Measurements from ENCODE around the gene MAN1A1.

MAN1A1 gene

DNA sequence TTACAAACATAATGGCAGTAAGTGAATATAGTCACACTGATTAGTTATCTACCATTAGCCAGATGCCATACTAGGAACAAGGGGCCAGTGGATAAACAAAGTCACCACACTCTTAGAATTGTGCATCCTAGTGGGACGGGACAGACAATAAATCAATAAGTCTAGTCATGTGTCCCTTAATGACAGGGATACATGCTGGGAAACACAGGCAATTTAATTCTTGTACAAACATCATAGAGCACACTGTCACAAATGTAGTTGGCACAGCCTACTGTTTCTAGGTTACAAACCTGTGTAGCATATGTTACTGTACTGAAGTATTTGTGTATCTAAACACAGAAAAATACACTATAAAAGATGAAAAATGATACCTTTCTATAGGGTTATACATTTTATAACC, 148.1 kb downstream of the MAN1A1 start:
- TF ChIP-seq YY1 (IDR thresholded peaks at IDR 0.05; ENCODE audit: low read depth) (no peak), TEAD4 (IDR thresholded peaks at IDR 0.05) (no peak), RAD21 (IDR thresholded peaks at IDR 0.05; ENCODE audit: low read depth) (no peak), MAX (IDR thresholded peaks at IDR 0.05) (no peak), EGR1 (IDR thresholded peaks at IDR 0.05) (no peak), TAF1 (IDR thresholded peaks at IDR 0.05; ENCODE audit: low read depth) (no peak), FOXM1 (IDR thresholded peaks at IDR 0.05; ENCODE audit: borderline replicate concordance, low read depth) (no peak), TCF12 (IDR thresholded peaks at IDR 0.05; ENCODE audit: low read depth) (no peak), NFIC (IDR thresholded peaks at IDR 0.05) (no peak), CEBPB (IDR thresholded peaks at IDR 0.05) (no peak)
- TF ChIP-seq, protein P1, sequence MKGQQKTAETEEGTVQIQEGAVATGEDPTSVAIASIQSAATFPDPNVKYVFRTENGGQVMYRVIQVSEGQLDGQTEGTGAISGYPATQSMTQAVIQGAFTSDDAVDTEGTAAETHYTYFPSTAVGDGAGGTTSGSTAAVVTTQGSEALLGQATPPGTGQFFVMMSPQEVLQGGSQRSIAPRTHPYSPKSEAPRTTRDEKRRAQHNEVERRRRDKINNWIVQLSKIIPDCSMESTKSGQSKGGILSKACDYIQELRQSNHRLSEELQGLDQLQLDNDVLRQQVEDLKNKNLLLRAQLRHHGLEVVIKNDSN (IDR thresholded peaks at IDR 0.05): no peak

- TF ChIP-seq TEAD4 (IDR thresholded peaks at IDR 0.05) (no peak), TAF1 (IDR thresholded peaks at IDR 0.05; ENCODE audit: low read depth) (no peak), YY1 (IDR thresholded peaks at IDR 0.05; ENCODE audit: low read depth) (no peak), CEBPB (IDR thresholded peaks at IDR 0.05) (no peak), TCF12 (IDR thresholded peaks at IDR 0.05; ENCODE audit: low read depth) (no peak), EGR1 (IDR thresholded peaks at IDR 0.05) (no peak), FOXM1 (IDR thresholded peaks at IDR 0.05; ENCODE audit: borderline replicate concordance, low read depth) (no peak), MAX (IDR thresholded peaks at IDR 0.05) (no peak), EP300 (IDR thresholded peaks at IDR 0.05; ENCODE audit: borderline replicate concordance) (no peak), NFIC (IDR thresholded peaks at IDR 0.05) (no peak), ZBTB7A (IDR thresholded peaks at IDR 0.05; ENCODE audit: low read depth) (no peak)
- TF ChIP-seq, protein P1 (IDR thresholded peaks at IDR 0.05): no peak
- TF ChIP-seq, protein P2, sequence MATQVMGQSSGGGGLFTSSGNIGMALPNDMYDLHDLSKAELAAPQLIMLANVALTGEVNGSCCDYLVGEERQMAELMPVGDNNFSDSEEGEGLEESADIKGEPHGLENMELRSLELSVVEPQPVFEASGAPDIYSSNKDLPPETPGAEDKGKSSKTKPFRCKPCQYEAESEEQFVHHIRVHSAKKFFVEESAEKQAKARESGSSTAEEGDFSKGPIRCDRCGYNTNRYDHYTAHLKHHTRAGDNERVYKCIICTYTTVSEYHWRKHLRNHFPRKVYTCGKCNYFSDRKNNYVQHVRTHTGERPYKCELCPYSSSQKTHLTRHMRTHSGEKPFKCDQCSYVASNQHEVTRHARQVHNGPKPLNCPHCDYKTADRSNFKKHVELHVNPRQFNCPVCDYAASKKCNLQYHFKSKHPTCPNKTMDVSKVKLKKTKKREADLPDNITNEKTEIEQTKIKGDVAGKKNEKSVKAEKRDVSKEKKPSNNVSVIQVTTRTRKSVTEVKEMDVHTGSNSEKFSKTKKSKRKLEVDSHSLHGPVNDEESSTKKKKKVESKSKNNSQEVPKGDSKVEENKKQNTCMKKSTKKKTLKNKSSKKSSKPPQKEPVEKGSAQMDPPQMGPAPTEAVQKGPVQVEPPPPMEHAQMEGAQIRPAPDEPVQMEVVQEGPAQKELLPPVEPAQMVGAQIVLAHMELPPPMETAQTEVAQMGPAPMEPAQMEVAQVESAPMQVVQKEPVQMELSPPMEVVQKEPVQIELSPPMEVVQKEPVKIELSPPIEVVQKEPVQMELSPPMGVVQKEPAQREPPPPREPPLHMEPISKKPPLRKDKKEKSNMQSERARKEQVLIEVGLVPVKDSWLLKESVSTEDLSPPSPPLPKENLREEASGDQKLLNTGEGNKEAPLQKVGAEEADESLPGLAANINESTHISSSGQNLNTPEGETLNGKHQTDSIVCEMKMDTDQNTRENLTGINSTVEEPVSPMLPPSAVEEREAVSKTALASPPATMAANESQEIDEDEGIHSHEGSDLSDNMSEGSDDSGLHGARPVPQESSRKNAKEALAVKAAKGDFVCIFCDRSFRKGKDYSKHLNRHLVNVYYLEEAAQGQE (IDR thresholded peaks at IDR 0.05; ENCODE audit: low read depth): no peak
Measured at GRCh38 chr6:119200512-119201175, 148.9 kb downstream of the MAN1A1 start.

GRCh38 chr6:119197271-119197670, 152.3 kb downstream of the MAN1A1 start:
- TF ChIP-seq RAD21 (IDR thresholded peaks at IDR 0.05; ENCODE audit: low read depth): no peak
- no peak for TF ChIP-seq EP300 (IDR thresholded peaks at IDR 0.05; ENCODE audit: borderline replicate concordance)
- TF ChIP-seq, protein P1 (IDR thresholded peaks at IDR 0.05): no peak
- no peak for TF ChIP-seq CEBPB (IDR thresholded peaks at IDR 0.05)
- no peak for TF ChIP-seq FOXM1 (IDR thresholded peaks at IDR 0.05; ENCODE audit: borderline replicate concordance, low read depth)
- no peak for TF ChIP-seq EGR1 (IDR thresholded peaks at IDR 0.05)
- TF ChIP-seq ZBTB7A (IDR thresholded peaks at IDR 0.05; ENCODE audit: low read depth): no peak
- no peak for TF ChIP-seq TCF12 (IDR thresholded peaks at IDR 0.05; ENCODE audit: low read depth)
- no peak for TF ChIP-seq NFIC (IDR thresholded peaks at IDR 0.05)
- TF ChIP-seq YY1 (IDR thresholded peaks at IDR 0.05; ENCODE audit: low read depth): no peak

DNA sequence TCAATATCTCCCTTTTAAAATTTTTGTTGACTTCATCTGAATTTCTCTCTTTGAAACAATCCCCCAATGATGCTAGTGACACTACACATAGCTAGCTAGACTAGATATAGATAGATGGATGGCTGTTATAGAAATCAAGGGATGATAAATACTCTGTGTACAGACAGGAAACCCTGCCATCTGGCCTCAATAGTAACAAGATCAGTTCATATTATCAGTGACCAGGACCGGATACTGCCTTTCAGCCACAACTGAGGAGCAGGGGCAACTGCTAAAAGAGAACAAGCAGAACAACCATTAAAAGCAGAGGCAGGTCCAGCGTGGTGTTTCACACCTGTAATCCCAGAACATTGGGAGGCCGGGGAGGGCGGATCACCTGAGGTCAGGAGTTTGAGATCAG, 152.8 kb downstream of the MAN1A1 start:
- no peak for TF ChIP-seq CEBPB (IDR thresholded peaks at IDR 0.05)
- TF ChIP-seq, protein P2 (IDR thresholded peaks at IDR 0.05; ENCODE audit: low read depth): no peak
- no peak for TF ChIP-seq EGR1 (IDR thresholded peaks at IDR 0.05)
- no peak for TF ChIP-seq TEAD4 (IDR thresholded peaks at IDR 0.05)
- TF ChIP-seq TAF1 (IDR thresholded peaks at IDR 0.05; ENCODE audit: low read depth): no peak
- TF ChIP-seq YY1 (IDR thresholded peaks at IDR 0.05; ENCODE audit: low read depth): no peak
- no peak for TF ChIP-seq EP300 (IDR thresholded peaks at IDR 0.05; ENCODE audit: borderline replicate concordance)
- TF ChIP-seq CREB1 (IDR thresholded peaks at IDR 0.05; ENCODE audit: low read depth): no peak
- no peak for TF ChIP-seq FOXM1 (IDR thresholded peaks at IDR 0.05; ENCODE audit: borderline replicate concordance, low read depth)
- no peak for TF ChIP-seq ZBTB7A (IDR thresholded peaks at IDR 0.05; ENCODE audit: low read depth)
- TF ChIP-seq, protein P1 (IDR thresholded peaks at IDR 0.05): no peak
- no peak for TF ChIP-seq MAX (IDR thresholded peaks at IDR 0.05)
- TF ChIP-seq RAD21 (IDR thresholded peaks at IDR 0.05; ENCODE audit: low read depth): no peak

All from Ishikawa (cell line).